A673 (cell line): ENCODE data around the gene MAP2K6. TPM values are rescaled to one million over a fixed set of nuclear protein-coding genes. Genes with fewer than 3 reads are reported as not detected.

Experiments used
- BruUV-seq: library from RNA; stranded (reverse); fragments of 400-500 nt; replicated peaks from 2 replicates; lab custom pipeline; 2021; lab: Mats Ljungman, UMichigan
- CTCF ChIA-PET: fragments of 300-600 bp; sonication (Branson Sonifier 250); formaldehyde crosslinking; loops from one replicate; lab custom pipeline; 2022; ENCODE audit warnings: antibody characterized with exemption; lab: Charles Lee
- POLR2A ChIA-PET: fragments of 300-600 bp; sonication (Branson Sonifier 250); formaldehyde crosslinking; loops from one replicate; lab custom pipeline; 2022; ENCODE audit warnings: antibody characterized with exemption; ENCODE audit not compliant: low non-redundant PET; lab: Charles Lee
- DNase-seq: peaks from one replicate; pipeline ENCODE4 v3.0.0-alpha.2; 2015; ENCODE audit warnings: low spot score
- H3K27ac ChIP-seq: fragments of 200-600 bp; sonication (generic); 2 replicates; pipeline ENCODE4 v1.5.1; 2016; ENCODE audit warnings: mixed run types, low read depth, mild to moderate bottlenecking, mixed read lengths, antibody characterized with exemption, low read length; ENCODE audit not compliant: poor library complexity, severe bottlenecking
- H3K27me3 ChIP-seq: fragments of 200-600 bp; sonication (generic); replicated peaks from 2 replicates; pipeline ENCODE4 v1.6.1; 2017; ENCODE audit warnings: mixed run types, low read depth, mild to moderate bottlenecking, mixed read lengths, antibody characterized with exemption, low read length; ENCODE audit not compliant: insufficient read depth, poor library complexity
- H3K36me3 ChIP-seq: fragments of 200-600 bp; sonication (generic); 2 replicates; pipeline ENCODE4 v1.6.1; 2016; ENCODE audit warnings: mixed run types, mild to moderate bottlenecking, mixed read lengths, antibody characterized with exemption, low read length; ENCODE audit not compliant: insufficient read depth, poor library complexity, severe bottlenecking
- H3K4me1 ChIP-seq: fragments of 200-600 bp; sonication (generic); 2 replicates; pipeline ENCODE4 v1.6.1; 2017; ENCODE audit warnings: mixed run types, mild to moderate bottlenecking, mixed read lengths, antibody characterized with exemption, low read length; ENCODE audit not compliant: insufficient read depth, poor library complexity, severe bottlenecking
- H3K4me3 ChIP-seq: fragments of 200-600 bp; sonication (generic); 2 replicates; pipeline ENCODE4 v1.5.1; 2016; ENCODE audit warnings: low read depth, mixed run types, mild to moderate bottlenecking, mixed read lengths, low read length; ENCODE audit not compliant: poor library complexity, severe bottlenecking
- H3K9me3 ChIP-seq: fragments of 200-600 bp; sonication (generic); 2 replicates; pipeline ENCODE4 v1.6.1; 2016; ENCODE audit warnings: mixed run types, low read depth, mild to moderate bottlenecking, mixed read lengths, antibody characterized with exemption, low read length; ENCODE audit not compliant: poor library complexity, severe bottlenecking
- CTCF ChIP-seq: fragments of 300-800, 200-600 bp; sonication (generic); conservative IDR thresholded peaks from 2 replicates; pipeline ENCODE4 v1.5.1; 2017; ENCODE audit warnings: low read depth, mild to moderate bottlenecking, antibody characterized with exemption, low read length, moderate library complexity, mixed read lengths
- EZH2 ChIP-seq: fragments of 200-600 bp; sonication (generic); IDR thresholded peaks from 2 replicates; pipeline ENCODE4 v1.6.1; 2017; ENCODE audit warnings: borderline replicate concordance, low read depth, mild to moderate bottlenecking, mixed read lengths, antibody characterized with exemption, low read length; ENCODE audit not compliant: poor library complexity, severe bottlenecking
- intact Hi-C: fragments of 100-400 bp; cut with micrococcal nuclease; formaldehyde crosslinking; loops from one replicate; pipeline ENCODE4 v1.10.0; 2022; ENCODE audit not compliant: unreplicated experiment
- total RNA-seq: library from RNA; stranded (reverse); gene quantifications from 2 replicates; pipeline ENCODE4 v1.2.3, GENCODE V29; 2021

The MAP2K6 gene
- total RNA-seq, 1 experiment from 2014 or later, result 14.1 TPM

- intact Hi-C loops, result no loop called here
- Histone ChIP-seq H3K27me3 (no peaks in the 10 kb centered on the region), H3K36me3 (no peaks in the 10 kb centered on the region), H3K4me3 (no peak overlapping the region), H3K27ac (no peak overlapping the region), H3K9me3 (no peaks in the 10 kb centered on the region), H3K4me1 (no peaks in the 10 kb centered on the region)
- CTCF ChIA-PET, result no interaction called here
- TF ChIP-seq CTCF, result no peak
- TF ChIP-seq EZH2, result no peak
- POLR2A ChIA-PET, result no interaction called here
- no peak for DNase-seq
- BruUV-seq, result no TSS peak
Measured at GRCh38 chr17:69492410-69493071, 78.0 kb downstream of the MAP2K6 start.

DNA sequence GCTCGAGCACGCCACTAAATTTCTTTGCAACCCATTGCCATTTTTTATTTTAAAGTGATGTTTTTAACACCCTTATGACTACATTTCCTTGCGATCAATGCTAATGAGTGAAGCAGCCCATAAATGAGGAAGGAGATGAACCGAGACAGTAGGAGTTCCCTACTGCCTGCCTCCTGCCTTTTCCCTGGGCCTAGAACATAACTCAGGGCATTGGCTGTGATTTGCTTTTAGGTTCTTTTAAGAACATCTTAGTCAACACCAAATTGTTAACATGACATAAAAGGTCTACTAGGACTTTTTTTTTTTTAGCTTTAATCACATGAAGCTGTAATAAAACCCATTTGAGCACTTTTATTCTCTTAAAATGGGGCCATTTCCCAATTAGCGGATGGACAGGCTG is 81.3 kb downstream of the MAP2K6 start:
- ChIA-PET POLR2A (no interaction called here), CTCF (no interaction called here)
- Histone ChIP-seq H3K9me3 (no peaks in the 10 kb centered on the region), H3K27me3 (no peaks in the 10 kb centered on the region), H3K36me3 (no peaks in the 10 kb centered on the region), H3K4me3 (no peak overlapping the region), H3K27ac (no peak overlapping the region), H3K4me1 (peaks cover under 1% of the 10 kb centered on the region)
- no peak for DNase-seq
- intact Hi-C loops, result no loop called here
- BruUV-seq, result no TSS peak
- TF ChIP-seq CTCF, result no peak
- TF ChIP-seq EZH2, result no peak

- CTCF ChIA-PET, result no interaction called here
- POLR2A ChIA-PET, result interaction anchor here (0.7 kb wide), 1 partner anchor 196 kb away, joined by 4 read pairs; no protein-coding TSS in a partner anchor
Measured at GRCh38 chr17:69497161-69497560, 82.7 kb downstream of the MAP2K6 start.

More at GRCh38 chr17:69497161-69497560, 82.7 kb downstream of the MAP2K6 start:
- H3K36me3 ChIP-seq, result no peaks in the 10 kb centered on the region
- intact Hi-C loops, result no loop called here
- peaks cover 14% of the 10 kb centered on the region for H3K4me1 ChIP-seq
- no peak overlapping the region for H3K4me3 ChIP-seq
- H3K9me3 ChIP-seq, result no peaks in the 10 kb centered on the region
- DNase-seq, result no peak
- BruUV-seq, result no TSS peak
- no peaks in the 10 kb centered on the region for H3K27me3 ChIP-seq
- TF ChIP-seq CTCF, result no peak
- TF ChIP-seq EZH2, result no peak
- H3K27ac ChIP-seq, result no peak overlapping the region
